Measurements from ENCODE around the gene PDGFRB. TPM values are rescaled to one million over a fixed set of nuclear protein-coding genes. Genes with fewer than 3 reads are reported as not detected.

Gene PDGFRB
- total and polyA plus RNA-seq, 4 donors = 5.2 to 13.1 (median 8.3) TPM

GRCh38 chr5:150124111-150124557 lies 31.5 kb downstream of the PDGFRB start:
- WGBS = 87% methylated on average over 11 of the region's 11 CpGs
- H3K9ac ChIP-seq (ENCODE audit: low read depth in 1 of 2, low read length in 2 of 2) = no peak overlapping the region
- TF ChIP-seq, protein P1, sequence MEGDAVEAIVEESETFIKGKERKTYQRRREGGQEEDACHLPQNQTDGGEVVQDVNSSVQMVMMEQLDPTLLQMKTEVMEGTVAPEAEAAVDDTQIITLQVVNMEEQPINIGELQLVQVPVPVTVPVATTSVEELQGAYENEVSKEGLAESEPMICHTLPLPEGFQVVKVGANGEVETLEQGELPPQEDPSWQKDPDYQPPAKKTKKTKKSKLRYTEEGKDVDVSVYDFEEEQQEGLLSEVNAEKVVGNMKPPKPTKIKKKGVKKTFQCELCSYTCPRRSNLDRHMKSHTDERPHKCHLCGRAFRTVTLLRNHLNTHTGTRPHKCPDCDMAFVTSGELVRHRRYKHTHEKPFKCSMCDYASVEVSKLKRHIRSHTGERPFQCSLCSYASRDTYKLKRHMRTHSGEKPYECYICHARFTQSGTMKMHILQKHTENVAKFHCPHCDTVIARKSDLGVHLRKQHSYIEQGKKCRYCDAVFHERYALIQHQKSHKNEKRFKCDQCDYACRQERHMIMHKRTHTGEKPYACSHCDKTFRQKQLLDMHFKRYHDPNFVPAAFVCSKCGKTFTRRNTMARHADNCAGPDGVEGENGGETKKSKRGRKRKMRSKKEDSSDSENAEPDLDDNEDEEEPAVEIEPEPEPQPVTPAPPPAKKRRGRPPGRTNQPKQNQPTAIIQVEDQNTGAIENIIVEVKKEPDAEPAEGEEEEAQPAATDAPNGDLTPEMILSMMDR (IDR thresholded peaks at IDR 0.05; ENCODE audit: low read depth, low read length, missing input control) = no peak
- no peak for TF ChIP-seq HNF4G (IDR thresholded peaks at IDR 0.05)
- no peak for TF ChIP-seq SP1 (IDR thresholded peaks at IDR 0.05)
- TF ChIP-seq, protein P2, sequence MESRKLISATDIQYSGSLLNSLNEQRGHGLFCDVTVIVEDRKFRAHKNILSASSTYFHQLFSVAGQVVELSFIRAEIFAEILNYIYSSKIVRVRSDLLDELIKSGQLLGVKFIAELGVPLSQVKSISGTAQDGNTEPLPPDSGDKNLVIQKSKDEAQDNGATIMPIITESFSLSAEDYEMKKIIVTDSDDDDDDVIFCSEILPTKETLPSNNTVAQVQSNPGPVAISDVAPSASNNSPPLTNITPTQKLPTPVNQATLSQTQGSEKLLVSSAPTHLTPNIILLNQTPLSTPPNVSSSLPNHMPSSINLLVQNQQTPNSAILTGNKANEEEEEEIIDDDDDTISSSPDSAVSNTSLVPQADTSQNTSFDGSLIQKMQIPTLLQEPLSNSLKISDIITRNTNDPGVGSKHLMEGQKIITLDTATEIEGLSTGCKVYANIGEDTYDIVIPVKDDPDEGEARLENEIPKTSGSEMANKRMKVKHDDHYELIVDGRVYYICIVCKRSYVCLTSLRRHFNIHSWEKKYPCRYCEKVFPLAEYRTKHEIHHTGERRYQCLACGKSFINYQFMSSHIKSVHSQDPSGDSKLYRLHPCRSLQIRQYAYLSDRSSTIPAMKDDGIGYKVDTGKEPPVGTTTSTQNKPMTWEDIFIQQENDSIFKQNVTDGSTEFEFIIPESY (IDR thresholded peaks at IDR 0.05) = no peak
- TF ChIP-seq YY1 (IDR thresholded peaks at IDR 0.05) = no peak
- TF ChIP-seq, protein P3, sequence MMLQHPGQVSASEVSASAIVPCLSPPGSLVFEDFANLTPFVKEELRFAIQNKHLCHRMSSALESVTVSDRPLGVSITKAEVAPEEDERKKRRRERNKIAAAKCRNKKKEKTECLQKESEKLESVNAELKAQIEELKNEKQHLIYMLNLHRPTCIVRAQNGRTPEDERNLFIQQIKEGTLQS (IDR thresholded peaks at IDR 0.05) = no peak
- no peak for TF ChIP-seq TAF1 (conservative IDR thresholded peaks at IDR 0.05)
- no peak for TF ChIP-seq RXRA (IDR thresholded peaks at IDR 0.05)
- TF ChIP-seq, protein P4, sequence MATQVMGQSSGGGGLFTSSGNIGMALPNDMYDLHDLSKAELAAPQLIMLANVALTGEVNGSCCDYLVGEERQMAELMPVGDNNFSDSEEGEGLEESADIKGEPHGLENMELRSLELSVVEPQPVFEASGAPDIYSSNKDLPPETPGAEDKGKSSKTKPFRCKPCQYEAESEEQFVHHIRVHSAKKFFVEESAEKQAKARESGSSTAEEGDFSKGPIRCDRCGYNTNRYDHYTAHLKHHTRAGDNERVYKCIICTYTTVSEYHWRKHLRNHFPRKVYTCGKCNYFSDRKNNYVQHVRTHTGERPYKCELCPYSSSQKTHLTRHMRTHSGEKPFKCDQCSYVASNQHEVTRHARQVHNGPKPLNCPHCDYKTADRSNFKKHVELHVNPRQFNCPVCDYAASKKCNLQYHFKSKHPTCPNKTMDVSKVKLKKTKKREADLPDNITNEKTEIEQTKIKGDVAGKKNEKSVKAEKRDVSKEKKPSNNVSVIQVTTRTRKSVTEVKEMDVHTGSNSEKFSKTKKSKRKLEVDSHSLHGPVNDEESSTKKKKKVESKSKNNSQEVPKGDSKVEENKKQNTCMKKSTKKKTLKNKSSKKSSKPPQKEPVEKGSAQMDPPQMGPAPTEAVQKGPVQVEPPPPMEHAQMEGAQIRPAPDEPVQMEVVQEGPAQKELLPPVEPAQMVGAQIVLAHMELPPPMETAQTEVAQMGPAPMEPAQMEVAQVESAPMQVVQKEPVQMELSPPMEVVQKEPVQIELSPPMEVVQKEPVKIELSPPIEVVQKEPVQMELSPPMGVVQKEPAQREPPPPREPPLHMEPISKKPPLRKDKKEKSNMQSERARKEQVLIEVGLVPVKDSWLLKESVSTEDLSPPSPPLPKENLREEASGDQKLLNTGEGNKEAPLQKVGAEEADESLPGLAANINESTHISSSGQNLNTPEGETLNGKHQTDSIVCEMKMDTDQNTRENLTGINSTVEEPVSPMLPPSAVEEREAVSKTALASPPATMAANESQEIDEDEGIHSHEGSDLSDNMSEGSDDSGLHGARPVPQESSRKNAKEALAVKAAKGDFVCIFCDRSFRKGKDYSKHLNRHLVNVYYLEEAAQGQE (IDR thresholded peaks at IDR 0.05) = no peak
- TF ChIP-seq EGR1 (IDR thresholded peaks at IDR 0.05; ENCODE audit: low read depth in 2 of 2) = no peak
- no peak for TF ChIP-seq RAD21 (IDR thresholded peaks at IDR 0.05)
- no peak for TF ChIP-seq MAX (IDR thresholded peaks at IDR 0.05)
- no peak for TF ChIP-seq NR2F2 (IDR thresholded peaks at IDR 0.05)
- no peak for TF ChIP-seq GABPA (IDR thresholded peaks at IDR 0.05 in 1 of 2, conservative IDR thresholded peaks at IDR 0.05 in 1 of 2)
- H3K27me3 ChIP-seq (ENCODE audit: control insufficient read depth in 4 of 4, insufficient read depth in 4 of 4, low read length in 3 of 4) = no peaks in the 10 kb centered on the region
- peaks cover 0 to 9% (median 3%) of the 10 kb centered on the region in 4 donors for H3K4me1 ChIP-seq (ENCODE audit: control insufficient read depth in 4 of 4, insufficient read depth in 4 of 4, low read length in 3 of 4)
- H3K9me3 ChIP-seq (ENCODE audit: control insufficient read depth in 4 of 4, low read length in 3 of 4) = no peaks in the 10 kb centered on the region
- H3K27ac ChIP-seq (ENCODE audit: low read depth in 1 of 2, low read length in 2 of 2) = no peak overlapping the region
- peaks cover 0 to 11% (median 1%) of the 10 kb centered on the region in 4 donors for H3K36me3 ChIP-seq (ENCODE audit: control insufficient read depth in 4 of 4, insufficient read depth in 3 of 4, low read depth in 1 of 4, low read length in 3 of 4)
- no peak overlapping the region for H3K4me3 ChIP-seq (ENCODE audit: low read depth in 1 of 3, low read length in 3 of 3)
- no peak for DNase-seq (ENCODE audit: low spot score)

- no peaks in the 10 kb centered on the region for H3K9me3 ChIP-seq (ENCODE audit: control insufficient read depth in 4 of 4, low read length in 3 of 4)
These were observed 32.1 kb downstream of the PDGFRB start for GRCh38 chr5:150123542-150123941.

More at GRCh38 chr5:150123542-150123941, 32.1 kb downstream of the PDGFRB start:
- H3K36me3 ChIP-seq (ENCODE audit: control insufficient read depth in 4 of 4, insufficient read depth in 3 of 4, low read depth in 1 of 4, low read length in 3 of 4) = peaks cover 0 to 15% (median 3%) of the 10 kb centered on the region in 4 donors
- H3K27me3 ChIP-seq (ENCODE audit: control insufficient read depth in 4 of 4, insufficient read depth in 4 of 4, low read length in 3 of 4) = no peaks in the 10 kb centered on the region
- 78% methylated on average over 4 of the region's 4 CpGs for WGBS
- H3K4me1 ChIP-seq (ENCODE audit: control insufficient read depth in 4 of 4, insufficient read depth in 4 of 4, low read length in 3 of 4) = peaks cover 0 to 3% (median 0%) of the 10 kb centered on the region in 4 donors
- H3K9ac ChIP-seq (ENCODE audit: low read depth in 1 of 2, low read length in 2 of 2) = no peak overlapping the region
- H3K27ac ChIP-seq (ENCODE audit: low read depth in 1 of 2, low read length in 2 of 2) = no peak overlapping the region
- TF ChIP-seq, protein P1 (IDR thresholded peaks at IDR 0.05; ENCODE audit: low read depth, low read length, missing input control) = no peak
- no peak for TF ChIP-seq MAX (IDR thresholded peaks at IDR 0.05)
- TF ChIP-seq NR2F2 (IDR thresholded peaks at IDR 0.05) = no peak
- TF ChIP-seq FOXA2 (IDR thresholded peaks at IDR 0.05) = no peak
- TF ChIP-seq, protein P3 (IDR thresholded peaks at IDR 0.05) = no peak
- TF ChIP-seq, protein P2 (IDR thresholded peaks at IDR 0.05) = no peak
- no peak for TF ChIP-seq EGR1 (IDR thresholded peaks at IDR 0.05; ENCODE audit: low read depth in 2 of 2)
- no peak for TF ChIP-seq RAD21 (IDR thresholded peaks at IDR 0.05)
- no peak for TF ChIP-seq RXRA (IDR thresholded peaks at IDR 0.05)
- TF ChIP-seq HNF4G (IDR thresholded peaks at IDR 0.05) = no peak
- no peak for DNase-seq (ENCODE audit: low spot score)
- no peak overlapping the region for H3K4me3 ChIP-seq (ENCODE audit: low read depth in 1 of 3, low read length in 3 of 3)
